K562 (cell line): ENCODE measurements around the gene PAH. TPM values are rescaled to one million over a fixed set of nuclear protein-coding genes. Genes with fewer than 3 reads are reported as not detected.

Source experiments
- ATAC-seq: fragments of 200-7000 bp; cut with Tn5 transposase; 3 replicates; pipeline ENCODE4 v1.9.1; 2020; ENCODE audit warnings: moderate library complexity
- BruUV-seq: library from RNA; stranded (reverse); fragments of 400-500 nt; replicated peaks from 2 replicates; lab custom pipeline; 2021; lab: Mats Ljungman, UMichigan
- CTCF ChIA-PET: fragments of 300-600 bp; formaldehyde crosslinking; extraction: SDS; loops from one replicate; lab custom pipeline; 2021; ENCODE audit warnings: low intra/inter-chr PET ratio; lab: Yijun Ruan, JAX
- POLR2A ChIA-PET: fragments of 300-600, 350-650 bp; sonication (Branson Sonifier 250); formaldehyde crosslinking; extraction: SDS; loops from one replicate; lab custom pipeline; 2021; ENCODE audit warnings: antibody characterized with exemption, inconsistent platforms; lab: Yijun Ruan, JAX
- DNase-seq, 4 experiments: peaks; one replicate each; pipeline versions ENCODE4 v3.0.0 to v3.0.0-alpha.2; 2011 to 2018; ENCODE audit warnings: low spot score in 3 of 4, mixed read lengths in 3 of 4; ENCODE audit errors: extremely low read depth in 1 of 4
- FAIRE-seq: peaks from 2 replicates; lab custom pipeline; 2011; peaks lifted over from hg19 to GRCh38; lab: Jason Lieb, UNC
- H2AFZ ChIP-seq: 2 replicates; pipeline ENCODE4 v1.6.0; 2011; ENCODE audit warnings: low read depth, low read length, control low read depth, inconsistent platforms
- H3K27ac ChIP-seq: fragments of 200-600 bp; 3 replicates; pipeline ENCODE4 v1.8.0; 2011; ENCODE audit warnings: low read depth, mild to moderate bottlenecking, control low read depth, inconsistent platforms, low read length, moderate library complexity, mixed read lengths; ENCODE audit errors: extremely low read depth
- H3K27me3 ChIP-seq, 2 experiments: fragments of 300-600 bp in 1 of 2; 2 replicates in 1 of 2; 3 replicates in 1 of 2; pipeline versions ENCODE4 v1.6.0 to v1.8.0; 2011; ENCODE audit warnings: inconsistent platforms in 2 of 2, low read length in 2 of 2, mild to moderate bottlenecking in 1 of 2, mixed read lengths in 1 of 2, moderate library complexity in 1 of 2; ENCODE audit not compliant: control insufficient read depth in 2 of 2, insufficient read depth in 2 of 2
- H3K36me3 ChIP-seq: fragments of 300-600 bp; 3 replicates; pipeline ENCODE4 v1.8.0; 2011; ENCODE audit warnings: mild to moderate bottlenecking, low read length, inconsistent platforms; ENCODE audit not compliant: control insufficient read depth, insufficient read depth
- H3K4me1 ChIP-seq, 2 experiments: fragments of 200-600 bp in 1 of 2; replicated peaks in 1 of 2; 2 replicates in 1 of 2; 3 replicates in 1 of 2; pipeline versions ENCODE4 v1.5.1 to v1.8.0; 2011; ENCODE audit warnings: inconsistent platforms in 2 of 2, low read length in 2 of 2, mild to moderate bottlenecking in 1 of 2, mixed read lengths in 1 of 2, moderate library complexity in 1 of 2; ENCODE audit not compliant: control insufficient read depth in 2 of 2, insufficient read depth in 2 of 2
- H3K4me2 ChIP-seq: 2 replicates; pipeline ENCODE4 v1.6.1; 2011; ENCODE audit warnings: low read length, control low read depth, inconsistent platforms, mixed read lengths; ENCODE audit not compliant: insufficient read depth
- H3K4me3 ChIP-seq: fragments of 200-600 bp; sonication (generic), shearing (Covaris generic); 2 replicates; pipeline ENCODE4 v1.5.1; 2016; ENCODE audit warnings: control low read depth, inconsistent platforms
- H3K79me2 ChIP-seq: fragments of 200-600 bp; 3 replicates; pipeline ENCODE4 v1.8.0; 2011; ENCODE audit warnings: low read length, inconsistent platforms; ENCODE audit not compliant: control insufficient read depth, insufficient read depth
- H3K9ac ChIP-seq, 2 experiments: 2 replicates each; pipeline versions ENCODE4 v1.6.0 to v1.6.1; 2011; ENCODE audit warnings: low read depth in 2 of 2, low read length in 2 of 2, control low read depth in 1 of 2, inconsistent platforms in 1 of 2, mild to moderate bottlenecking in 1 of 2, mixed read lengths in 1 of 2; ENCODE audit not compliant: insufficient read depth in 1 of 2
- H3K9me1 ChIP-seq: one replicate; pipeline ENCODE4 v1.6.0; 2011; ENCODE audit warnings: inconsistent platforms, mild to moderate bottlenecking, low read length, moderate library complexity; ENCODE audit not compliant: control insufficient read depth, insufficient read depth
- H3K9me3 ChIP-seq: replicated peaks from 2 replicates; pipeline ENCODE4 v1.5.1; 2011; ENCODE audit warnings: low read depth, low read length, inconsistent platforms; ENCODE audit not compliant: control insufficient read depth, insufficient read depth
- H4K20me1 ChIP-seq: replicated peaks from 2 replicates; pipeline ENCODE4 v1.6.1; 2011; ENCODE audit warnings: low read length, inconsistent platforms, mixed read lengths; ENCODE audit not compliant: control insufficient read depth, insufficient read depth
- ATF1 ChIP-seq, 2 experiments: fragments of 450-650 bp in 1 of 2; IDR thresholded peaks; 2 replicates each; pipeline ENCODE4 v1.6.1; 2016; ENCODE audit warnings: missing compliant biosample characterization in 1 of 2, missing genetic modification characterization in 1 of 2
- CEBPG ChIP-seq, 3 experiments: fragments of 200-800 bp in 1 of 3; sonication (Bioruptor generic) in 1 of 3; sonication (generic) in 1 of 3; formaldehyde crosslinking in 1 of 3; IDR thresholded peaks in 2 of 3; conservative IDR thresholded peaks in 1 of 3; 2 replicates each; pipeline versions ENCODE4 v1.6.1 to v1.8.0; 2016 to 2022; ENCODE audit warnings: missing compliant biosample characterization in 2 of 3, missing genetic modification characterization in 2 of 3, mild to moderate bottlenecking in 1 of 3, missing genetic modification reagents in 1 of 3
- CGGBP1 ChIP-seq: fragments of 250-450 bp; sonication (Bioruptor Pico); IDR thresholded peaks from 2 replicates; pipeline ENCODE4 v1.9.0; 2021; ENCODE audit warnings: mild to moderate bottlenecking
- HDGF ChIP-seq: fragments of 450-650 bp; IDR thresholded peaks from 2 replicates; pipeline ENCODE4 v1.6.1; 2016
- NFYB ChIP-seq: IDR thresholded peaks from 2 replicates; pipeline ENCODE4 v1.6.1; 2011; ENCODE audit warnings: mild to moderate bottlenecking, moderate library complexity; ENCODE audit not compliant: insufficient read length; ENCODE audit errors: extremely low read depth
- STAG1 ChIP-seq: sonication (generic); formaldehyde crosslinking; IDR thresholded peaks from 2 replicates; pipeline ENCODE4 v1.5.0; 2020; ENCODE audit warnings: missing genetic modification reagents, borderline replicate concordance
- STAT5A ChIP-seq: IDR thresholded peaks from 2 replicates; pipeline ENCODE4 v1.6.1; 2012; ENCODE audit warnings: low read length, inconsistent platforms, borderline replicate concordance
- TAF9B ChIP-seq: fragments of 450-650 bp; IDR thresholded peaks from 2 replicates; pipeline ENCODE4 v1.6.1; 2018; ENCODE audit warnings: mild to moderate bottlenecking; ENCODE audit not compliant: partially characterized antibody
- ZC3H11A ChIP-seq: IDR thresholded peaks from 2 replicates; pipeline ENCODE4 v1.6.1; 2012; ENCODE audit warnings: low read depth, low read length, improper control_type of control experiment
- ZNF324 ChIP-seq: fragments of 250-450 bp; sonication (Bioruptor Pico); IDR thresholded peaks from 2 replicates; pipeline ENCODE4 v1.4.0; 2020; ENCODE audit warnings: mild to moderate bottlenecking
- WGBS: fragments of 100-300 bp; shearing (Covaris generic); methylation state at CpG from one replicate; pipeline ENCODE4 v1.1.6; 2016; ENCODE audit warnings: low coverage, mixed read lengths; ENCODE audit not compliant: insufficient coverage; ENCODE audit errors: missing lambda C conversion rate; 5-methylcytosine and 5-hydroxymethylcytosine counted together
- in situ Hi-C: fragments of 300-500 bp; cut with MboI; formaldehyde crosslinking; loops from 4 replicates; pipeline ENCODE4 v1.15.0; 2018; ENCODE audit warnings: inconsistent platforms, mixed read lengths
- intact Hi-C: fragments of 100-400 bp; cut with micrococcal nuclease; formaldehyde crosslinking; loops from 2 replicates; pipeline ENCODE4 v1.14.2; 2022
- polyA plus RNA-seq, 8 experiments: library from polyadenylated mRNA; depleted of rRNA in 4 of 8; stranded (reverse) in 5 of 8; unstranded in 3 of 8; fragments of >200 nt; fragmentation: Nextera tagmentation in 2 of 8; fragmentation: Illumina TruSeq in 1 of 8; extraction: Ambion mirVana in 2 of 8; extraction: Trizol in 1 of 8; gene quantifications; 2 replicates each; pipeline versions ENCODE4 v1.2.1 to v1.2.3, GENCODE V29; 2011 to 2014; ENCODE audit warnings: inconsistent platforms in 1 of 8, missing spikeins in 1 of 8
- total RNA-seq, 7 experiments: library from RNA; depleted of rRNA in 6 of 7; stranded (reverse); fragments of >200 nt in 6 of 7; fragmentation: Illumina TruSeq in 2 of 7; extraction: Trizol in 2 of 7; gene quantifications; 2 replicates each; pipeline versions ENCODE4 v1.2.1 to v1.2.3, GENCODE V29; 2011 to 2021; ENCODE audit warnings: low replicate concordance in 1 of 7
- TF ChIP-seq, protein P1 (sequence below), 3 experiments: fragments of 200-800 bp in 1 of 3; fragments of 250-450 bp in 1 of 3; fragments of 450-650 bp in 1 of 3; sonication (Bioruptor Pico) in 1 of 3; sonication (Bioruptor generic) in 1 of 3; formaldehyde crosslinking in 1 of 3; IDR thresholded peaks; 2 replicates each; pipeline versions ENCODE4 v1.6.1 to v1.8.0; 2016 to 2022; ENCODE audit warnings: mild to moderate bottlenecking in 2 of 3, missing genetic modification characterization in 2 of 3, missing compliant biosample characterization in 1 of 3, moderate library complexity in 1 of 3
- TF ChIP-seq, protein P2 (sequence below): IDR thresholded peaks from 3 replicates; pipeline ENCODE4 v1.6.1; 2011; ENCODE audit warnings: borderline replicate concordance, mild to moderate bottlenecking, moderate library complexity; ENCODE audit not compliant: insufficient read length; ENCODE audit errors: extremely low read depth

Gene PAH
- total and polyA plus RNA-seq, 9 of the 15 experiments (the other 6 are each of a cell fraction or from before 2014, with no cell fraction given), result 0.13 to 0.75 (median 0.69) TPM; not detected in 6

DNA sequence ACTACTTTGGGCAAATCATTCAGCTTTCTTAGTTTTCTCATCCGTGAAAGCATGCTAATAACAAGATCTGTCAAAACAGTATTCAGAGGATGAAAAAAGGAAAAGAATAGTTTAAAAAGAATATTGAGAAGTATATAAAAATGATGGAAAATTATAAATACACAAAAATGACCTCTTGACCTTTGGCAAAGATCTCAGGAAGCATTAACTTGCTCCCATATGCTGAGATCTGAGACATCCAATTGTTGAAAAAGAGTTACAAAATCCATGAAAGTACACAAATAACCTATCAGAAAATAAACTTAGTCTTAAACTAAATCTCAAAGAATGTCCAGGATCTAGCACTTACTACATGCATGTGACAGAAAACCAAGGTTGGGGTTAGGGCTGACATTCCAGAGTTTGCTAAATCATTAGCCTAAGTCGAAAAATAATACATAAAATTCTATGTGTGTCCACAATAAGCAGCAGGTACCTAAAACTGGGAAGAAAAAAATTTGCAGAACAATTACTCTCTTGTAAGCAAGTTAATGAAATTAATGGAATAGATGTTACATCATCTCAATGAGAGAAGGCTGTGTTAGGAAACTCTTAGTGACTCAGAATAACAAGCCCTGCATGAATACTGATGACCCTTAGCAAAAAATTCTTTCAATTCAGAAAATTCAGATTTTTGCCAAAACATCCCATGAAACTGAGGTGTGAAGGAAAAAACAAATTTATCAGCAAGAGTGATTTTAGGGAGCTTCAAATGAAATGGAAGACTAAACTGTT lies 3.4 kb downstream of the PAH start:
- BruUV-seq, result no TSS peak
- Histone ChIP-seq H3K36me3 (no peaks in the 10 kb centered on the region), H3K4me1 (peaks cover 0 to 6% of the 10 kb centered on the region in 2 experiments; a peak in 2 of 5 replicates), H3K9me3 (no peaks in the 10 kb centered on the region), H3K4me2 (no peak overlapping the region), H3K27ac (no peak overlapping the region), H4K20me1 (no peaks in the 10 kb centered on the region), H3K79me2 (no peaks in the 10 kb centered on the region), H3K27me3 (peaks cover 0 to 3% of the 10 kb centered on the region in 2 experiments; a peak in 1 of 5 replicates), H3K9ac (no peak overlapping the region), H2AFZ (no peak overlapping the region), H3K4me3 (no peak overlapping the region), H3K9me1 (no peaks in the 10 kb centered on the region)
- FAIRE-seq (no peak), ATAC-seq (no peak), DNase-seq (no peak)
- in situ Hi-C loops, result no loop called here
- POLR2A ChIA-PET, result no interaction called here
- CTCF ChIA-PET, result no interaction called here
- TF ChIP-seq NFYB, result no peak
- no peak for TF ChIP-seq STAT5A
- no peak for TF ChIP-seq CEBPG (CRISPR knock-in tag; IDR thresholded peaks at IDR 0.05)
- no peak for TF ChIP-seq CEBPG (tag; conservative IDR thresholded peaks at IDR 0.05 in 1 of 2, IDR thresholded peaks at IDR 0.05 in 1 of 2)
- no peak for TF ChIP-seq ZNF324 (CRISPR knock-in tag)
- TF ChIP-seq, protein P1, sequence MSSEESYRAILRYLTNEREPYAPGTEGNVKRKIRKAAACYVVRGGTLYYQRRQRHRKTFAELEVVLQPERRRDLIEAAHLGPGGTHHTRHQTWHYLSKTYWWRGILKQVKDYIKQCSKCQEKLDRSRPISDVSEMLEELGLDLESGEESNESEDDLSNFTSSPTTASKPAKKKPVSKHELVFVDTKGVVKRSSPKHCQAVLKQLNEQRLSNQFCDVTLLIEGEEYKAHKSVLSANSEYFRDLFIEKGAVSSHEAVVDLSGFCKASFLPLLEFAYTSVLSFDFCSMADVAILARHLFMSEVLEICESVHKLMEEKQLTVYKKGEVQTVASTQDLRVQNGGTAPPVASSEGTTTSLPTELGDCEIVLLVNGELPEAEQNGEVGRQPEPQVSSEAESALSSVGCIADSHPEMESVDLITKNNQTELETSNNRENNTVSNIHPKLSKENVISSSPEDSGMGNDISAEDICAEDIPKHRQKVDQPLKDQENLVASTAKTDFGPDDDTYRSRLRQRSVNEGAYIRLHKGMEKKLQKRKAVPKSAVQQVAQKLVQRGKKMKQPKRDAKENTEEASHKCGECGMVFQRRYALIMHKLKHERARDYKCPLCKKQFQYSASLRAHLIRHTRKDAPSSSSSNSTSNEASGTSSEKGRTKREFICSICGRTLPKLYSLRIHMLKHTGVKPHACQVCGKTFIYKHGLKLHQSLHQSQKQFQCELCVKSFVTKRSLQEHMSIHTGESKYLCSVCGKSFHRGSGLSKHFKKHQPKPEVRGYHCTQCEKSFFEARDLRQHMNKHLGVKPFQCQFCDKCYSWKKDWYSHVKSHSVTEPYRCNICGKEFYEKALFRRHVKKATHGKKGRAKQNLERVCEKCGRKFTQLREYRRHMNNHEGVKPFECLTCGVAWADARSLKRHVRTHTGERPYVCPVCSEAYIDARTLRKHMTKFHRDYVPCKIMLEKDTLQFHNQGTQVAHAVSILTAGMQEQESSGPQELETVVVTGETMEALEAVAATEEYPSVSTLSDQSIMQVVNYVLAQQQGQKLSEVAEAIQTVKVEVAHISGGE (CRISPR knock-in tag; IDR thresholded peaks at IDR 0.05), result no peak
- no peak for TF ChIP-seq TAF9B
- no peak for TF ChIP-seq ZC3H11A
- no peak for TF ChIP-seq CGGBP1 (CRISPR knock-in tag)
- TF ChIP-seq ATF1 (CRISPR knock-in tag; IDR thresholded peaks at IDR 0.05), result no peak
- no peak for TF ChIP-seq ATF1 (tag; IDR thresholded peaks at IDR 0.05)
- no peak for TF ChIP-seq STAG1 (CRISPR knock-in tag)
- TF ChIP-seq, protein P2, sequence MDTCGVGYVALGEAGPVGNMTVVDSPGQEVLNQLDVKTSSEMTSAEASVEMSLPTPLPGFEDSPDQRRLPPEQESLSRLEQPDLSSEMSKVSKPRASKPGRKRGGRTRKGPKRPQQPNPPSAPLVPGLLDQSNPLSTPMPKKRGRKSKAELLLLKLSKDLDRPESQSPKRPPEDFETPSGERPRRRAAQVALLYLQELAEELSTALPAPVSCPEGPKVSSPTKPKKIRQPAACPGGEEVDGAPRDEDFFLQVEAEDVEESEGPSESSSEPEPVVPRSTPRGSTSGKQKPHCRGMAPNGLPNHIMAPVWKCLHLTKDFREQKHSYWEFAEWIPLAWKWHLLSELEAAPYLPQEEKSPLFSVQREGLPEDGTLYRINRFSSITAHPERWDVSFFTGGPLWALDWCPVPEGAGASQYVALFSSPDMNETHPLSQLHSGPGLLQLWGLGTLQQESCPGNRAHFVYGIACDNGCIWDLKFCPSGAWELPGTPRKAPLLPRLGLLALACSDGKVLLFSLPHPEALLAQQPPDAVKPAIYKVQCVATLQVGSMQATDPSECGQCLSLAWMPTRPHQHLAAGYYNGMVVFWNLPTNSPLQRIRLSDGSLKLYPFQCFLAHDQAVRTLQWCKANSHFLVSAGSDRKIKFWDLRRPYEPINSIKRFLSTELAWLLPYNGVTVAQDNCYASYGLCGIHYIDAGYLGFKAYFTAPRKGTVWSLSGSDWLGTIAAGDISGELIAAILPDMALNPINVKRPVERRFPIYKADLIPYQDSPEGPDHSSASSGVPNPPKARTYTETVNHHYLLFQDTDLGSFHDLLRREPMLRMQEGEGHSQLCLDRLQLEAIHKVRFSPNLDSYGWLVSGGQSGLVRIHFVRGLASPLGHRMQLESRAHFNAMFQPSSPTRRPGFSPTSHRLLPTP, result no peak
- TF ChIP-seq HDGF, result no peak
- intact Hi-C loops, result no loop called here
- 0% methylated on average over 2 of the region's 2 CpGs for WGBS
